Measurements from ENCODE around the gene C3orf20.

The C3orf20 gene

DNA sequence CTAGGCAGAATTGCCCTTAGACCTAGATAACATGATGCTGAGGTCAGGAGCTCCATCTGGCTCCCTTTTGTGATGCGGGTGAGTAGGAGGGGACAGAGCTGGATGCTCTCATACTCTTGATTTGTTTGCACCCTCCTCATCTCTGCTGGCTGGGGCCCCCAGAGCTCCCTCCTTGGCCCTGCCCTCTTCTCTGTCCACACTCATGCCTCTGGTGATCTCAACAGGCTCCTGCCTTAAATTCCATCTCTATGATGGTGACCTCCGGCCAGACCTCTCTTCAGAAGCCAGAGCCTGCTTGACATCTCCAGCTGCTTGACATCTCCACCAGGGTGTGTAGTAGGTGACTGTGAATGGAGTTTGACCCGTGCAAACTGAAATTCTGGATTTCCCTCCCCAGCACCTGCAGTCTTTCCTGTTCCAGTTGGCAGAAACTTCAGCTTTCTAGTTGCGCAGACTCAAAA, 139.5 kb downstream of the C3orf20 start:
- DNase-seq (ENCODE audit: low spot score), result no peak

DNA sequence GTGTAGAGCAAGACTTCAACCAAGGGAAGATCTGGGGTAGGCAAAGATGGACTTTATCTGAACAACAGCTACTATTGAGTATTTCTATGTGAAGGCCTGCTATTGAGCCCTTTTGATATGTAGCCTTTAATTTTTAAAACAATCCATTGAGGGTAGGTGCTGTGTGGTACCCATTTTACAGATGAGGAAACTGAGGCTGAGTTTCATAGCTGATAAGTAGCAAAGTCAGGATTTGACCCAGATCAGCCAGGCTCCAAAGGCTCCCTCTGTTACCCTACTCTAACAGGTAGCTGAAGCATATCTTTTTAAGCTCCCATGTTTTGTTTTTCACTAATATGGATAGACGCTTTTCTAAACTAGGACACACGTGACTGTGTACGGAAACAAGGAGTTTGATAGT, 141.4 kb downstream of the C3orf20 start:
- DNase-seq (ENCODE audit: low spot score), result no peak

GRCh38 chr3:14818804-14819500, 144.0 kb downstream of the C3orf20 start, which contains the start of gene FGD5:
TSS of gene FGD5 (plus strand) at chr3:14818962. CDS start at chr3:14819072, 110 bp downstream.
- no peak for DNase-seq (ENCODE audit: low spot score)

DNA sequence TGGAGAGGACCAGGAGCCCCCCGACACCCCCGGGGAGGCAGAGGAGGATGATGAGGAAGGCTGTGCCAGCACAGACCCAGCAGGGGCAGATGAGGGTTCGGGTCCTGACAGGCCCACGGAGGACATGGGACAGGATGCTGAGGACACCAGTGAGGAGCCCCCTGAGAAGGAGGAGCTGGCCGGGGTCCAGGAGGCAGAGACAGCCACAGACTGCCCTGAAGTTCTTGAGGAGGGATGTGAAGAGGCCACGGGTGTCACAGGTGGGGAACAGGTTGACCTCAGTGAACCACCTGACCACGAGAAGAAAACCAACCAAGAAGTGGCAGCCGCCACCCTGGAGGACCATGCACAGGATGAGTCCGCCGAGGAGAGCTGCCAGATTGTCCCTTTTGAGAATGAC, 144.7 kb downstream of the C3orf20 start:
- no peak for DNase-seq (ENCODE audit: low spot score)

DNA sequence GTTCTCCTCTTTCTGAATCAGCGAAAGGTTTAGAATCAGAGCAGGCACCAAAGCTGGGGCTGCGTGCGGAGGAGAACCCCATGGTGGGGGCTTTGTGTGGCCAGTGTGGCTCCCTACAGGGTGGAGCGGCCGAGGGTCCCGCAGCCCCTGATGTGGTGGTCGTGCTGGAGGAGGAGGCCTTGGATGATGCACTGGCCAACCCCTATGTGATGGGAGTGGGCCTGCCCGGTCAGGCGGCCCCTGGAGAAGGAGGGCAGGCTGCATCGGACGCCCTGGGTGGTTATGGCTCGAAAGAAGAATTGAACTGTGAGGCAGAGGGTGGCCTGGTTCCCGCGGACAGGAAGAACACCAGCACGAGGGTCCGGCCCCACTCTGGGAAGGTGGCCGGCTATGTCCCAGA, 145.2 kb downstream of the C3orf20 start:
- DNase-seq (ENCODE audit: low spot score), result no peak

GRCh38 chr3:14821151-14821550, 146.2 kb downstream of the C3orf20 start:
- DNase-seq (ENCODE audit: low spot score), result no peak

GRCh38 chr3:14822134-14822533, 147.2 kb downstream of the C3orf20 start:
- no peak for DNase-seq (ENCODE audit: low spot score)
